Fibroblast of gingiva (primary cell): ENCODE data around the gene MYOCOS.

Experiments used
- DNase-seq: peaks from one replicate; pipeline ENCODE4 v3.0.0-alpha.2; 2011; ENCODE audit warnings: low read depth

Gene MYOCOS

GRCh38 chr1:171663036-171663853 is 41.2 kb downstream of the MYOCOS start:
- DNase-seq, result no peak

GRCh38 chr1:171663854-171664575 is 42.0 kb downstream of the MYOCOS start:
- no peak for DNase-seq

GRCh38 chr1:171664976-171665375 is 42.9 kb downstream of the MYOCOS start:
- DNase-seq, result no peak

GRCh38 chr1:171666114-171666769 is 44.2 kb downstream of the MYOCOS start:
- no peak for DNase-seq

GRCh38 chr1:171668372-171668771 is 46.3 kb downstream of the MYOCOS start:
- DNase-seq, result no peak

GRCh38 chr1:171670739-171671138 is 48.7 kb downstream of the MYOCOS start:
- DNase-seq, result no peak

GRCh38 chr1:171674431-171675405 is 52.7 kb downstream of the MYOCOS start:
- peak; percentile 11 for DNase-seq
